Measurements from ENCODE around the gene PPP1R7. TPM values are rescaled to one million over a fixed set of nuclear protein-coding genes. Genes with fewer than 3 reads are reported as not detected.

The PPP1R7 gene
- total and polyA plus RNA-seq, 9 of the 15 experiments (the other 6 are each of a cell fraction or from before 2014, with no cell fraction given): 37.5 to 75.0 (median 50.5) TPM

DNA sequence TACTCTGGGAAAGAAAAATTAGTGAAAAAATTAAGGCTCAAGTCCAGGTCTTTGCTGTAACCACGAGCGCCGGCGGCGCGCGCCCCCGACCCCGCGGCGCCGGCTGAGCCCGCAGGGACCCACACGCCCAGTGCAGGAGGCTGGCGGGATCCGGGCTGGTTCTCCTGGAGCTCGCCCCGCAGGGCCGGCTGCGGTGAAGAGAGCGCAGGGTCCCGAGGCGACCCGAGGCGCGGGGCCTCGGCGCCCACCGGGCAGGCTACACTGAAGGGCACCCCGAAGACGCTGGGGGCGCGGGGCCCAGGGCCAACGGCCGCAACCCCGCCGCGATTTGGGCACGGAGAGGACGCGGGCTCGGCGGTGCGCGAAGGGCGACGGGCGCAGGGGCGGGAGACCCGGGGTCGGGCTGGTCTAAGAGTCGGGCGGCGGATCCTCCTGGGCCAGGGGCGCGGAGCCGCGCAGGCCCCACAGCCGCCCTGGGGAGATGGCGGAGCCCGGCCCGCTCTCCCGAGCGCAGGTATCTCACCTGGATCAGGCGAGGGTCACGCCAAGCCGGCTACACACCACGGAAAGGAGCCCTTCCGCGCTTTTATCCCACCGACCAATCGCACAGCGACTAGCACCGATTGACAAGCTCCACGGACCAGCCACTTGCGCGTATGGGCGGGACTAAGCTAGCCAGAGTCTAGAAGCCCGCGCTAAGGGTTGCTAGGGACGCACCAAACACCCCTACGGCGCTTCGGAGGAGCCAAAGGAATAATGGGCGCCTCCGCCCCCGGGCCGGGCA is 1.2 kb upstream of the PPP1R7 start, which contains the start of gene PASK:
Gene PASK, minus strand, starts transcription at position 582 of the 784 bp plus-strand sequence. CDS start 6,440 bp downstream, outside the sequence.
- no TSS peak for BruUV-seq (replicated peaks)
- peaks cover 25% of the 10 kb centered on the region for H3K79me2 ChIP-seq (ENCODE audit: control insufficient read depth, insufficient read depth, low read length)
- peak within 1 kb of the TSS; percentile 67 to 87 for H3K9ac ChIP-seq (ENCODE audit: insufficient read depth in 1 of 2, low read depth in 2 of 2, low read length in 2 of 2)
- peak; percentile 76 to 94 (median 84) for DNase-seq (ENCODE audit: extremely low read depth in 1 of 4, low spot score in 3 of 4)
- no peaks in the 10 kb centered on the region for H3K9me3 ChIP-seq (replicated peaks; ENCODE audit: control insufficient read depth, insufficient read depth, low read depth, low read length)
- H3K4me3 ChIP-seq: peak within 1 kb of the TSS; percentile 98
- H4K20me1 ChIP-seq (replicated peaks; ENCODE audit: control insufficient read depth, insufficient read depth, low read length): no peaks in the 10 kb centered on the region
- WGBS (ENCODE audit: insufficient coverage, low coverage, missing lambda C conversion rate): 1% methylated on average over 48 of the region's 88 CpGs
- H3K36me3 ChIP-seq (ENCODE audit: control insufficient read depth, insufficient read depth, low read length): peaks cover 10% of the 10 kb centered on the region; the same call in 2 of the 3 replicates
- peak; percentile 94 for ATAC-seq
- CTCF ChIA-PET (ENCODE audit: low intra/inter-chr PET ratio): no interaction called here
- in situ Hi-C loops (cut with MboI): no loop called here
- H2AFZ ChIP-seq (ENCODE audit: low read depth, low read length): peak within 1 kb of the TSS; percentile 93
- POLR2A ChIA-PET: interaction anchor here (0.6 to 1.3 kb wide), 4 partner anchors 11 to 552 kb away, joined by 3 to 4 read pairs (median 3); no protein-coding TSS in a partner anchor
- peak; percentile 93 for FAIRE-seq
- peak within 1 kb of the TSS; percentile 91 for H3K4me2 ChIP-seq (ENCODE audit: insufficient read depth, low read length)
- no peaks in the 10 kb centered on the region for H3K9me1 ChIP-seq (ENCODE audit: control insufficient read depth, insufficient read depth, low read length)
- intact Hi-C loops (cut with micrococcal nuclease): no loop called here
- peak within 1 kb of the TSS; percentile 58 for H3K27ac ChIP-seq (ENCODE audit: extremely low read depth, low read depth, low read length)
- no peaks in the 10 kb centered on the region for H3K27me3 ChIP-seq (ENCODE audit: control insufficient read depth in 2 of 2, insufficient read depth in 2 of 2, low read length in 2 of 2)
- H3K4me1 ChIP-seq (replicated peaks in 1 of 2; ENCODE audit: control insufficient read depth in 2 of 2, insufficient read depth in 2 of 2, low read length in 2 of 2): peaks cover 14 to 26% of the 10 kb centered on the region in 2 experiments; a peak in 4 of 5 replicates
- TF ChIP-seq CCAR2 (IDR thresholded peaks at IDR 0.05; ENCODE audit: low read depth, low read length) (no peak), HNRNPLL (IDR thresholded peaks at IDR 0.05; ENCODE audit: low read depth, low read length, poor library complexity, severe bottlenecking) (peak; percentile 34), YY1 (IDR thresholded peaks at IDR 0.05; ENCODE audit: borderline replicate concordance in 1 of 3, control insufficient read depth in 1 of 3, extremely low read depth in 1 of 3, insufficient read depth in 3 of 3, insufficient read length in 1 of 3, insufficient replicate concordance in 2 of 3, low read depth in 1 of 3, low read length in 2 of 3) (peak in 2 of 3 experiments; percentile 77 to 85), PHF8 (IDR thresholded peaks at IDR 0.05; ENCODE audit: borderline replicate concordance, low read length) (peak; percentile 51; the same call in 1 of the 2 replicates)
- TF ChIP-seq, protein P1, sequence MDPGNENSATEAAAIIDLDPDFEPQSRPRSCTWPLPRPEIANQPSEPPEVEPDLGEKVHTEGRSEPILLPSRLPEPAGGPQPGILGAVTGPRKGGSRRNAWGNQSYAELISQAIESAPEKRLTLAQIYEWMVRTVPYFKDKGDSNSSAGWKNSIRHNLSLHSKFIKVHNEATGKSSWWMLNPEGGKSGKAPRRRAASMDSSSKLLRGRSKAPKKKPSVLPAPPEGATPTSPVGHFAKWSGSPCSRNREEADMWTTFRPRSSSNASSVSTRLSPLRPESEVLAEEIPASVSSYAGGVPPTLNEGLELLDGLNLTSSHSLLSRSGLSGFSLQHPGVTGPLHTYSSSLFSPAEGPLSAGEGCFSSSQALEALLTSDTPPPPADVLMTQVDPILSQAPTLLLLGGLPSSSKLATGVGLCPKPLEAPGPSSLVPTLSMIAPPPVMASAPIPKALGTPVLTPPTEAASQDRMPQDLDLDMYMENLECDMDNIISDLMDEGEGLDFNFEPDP (CRISPR knock-in tag; IDR thresholded peaks at IDR 0.05): no peak
- TF ChIP-seq, protein P2, sequence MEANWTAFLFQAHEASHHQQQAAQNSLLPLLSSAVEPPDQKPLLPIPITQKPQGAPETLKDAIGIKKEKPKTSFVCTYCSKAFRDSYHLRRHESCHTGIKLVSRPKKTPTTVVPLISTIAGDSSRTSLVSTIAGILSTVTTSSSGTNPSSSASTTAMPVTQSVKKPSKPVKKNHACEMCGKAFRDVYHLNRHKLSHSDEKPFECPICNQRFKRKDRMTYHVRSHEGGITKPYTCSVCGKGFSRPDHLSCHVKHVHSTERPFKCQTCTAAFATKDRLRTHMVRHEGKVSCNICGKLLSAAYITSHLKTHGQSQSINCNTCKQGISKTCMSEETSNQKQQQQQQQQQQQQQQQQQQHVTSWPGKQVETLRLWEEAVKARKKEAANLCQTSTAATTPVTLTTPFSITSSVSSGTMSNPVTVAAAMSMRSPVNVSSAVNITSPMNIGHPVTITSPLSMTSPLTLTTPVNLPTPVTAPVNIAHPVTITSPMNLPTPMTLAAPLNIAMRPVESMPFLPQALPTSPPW (CRISPR knock-in tag; IDR thresholded peaks at IDR 0.05): no peak
- TF ChIP-seq, protein P3, sequence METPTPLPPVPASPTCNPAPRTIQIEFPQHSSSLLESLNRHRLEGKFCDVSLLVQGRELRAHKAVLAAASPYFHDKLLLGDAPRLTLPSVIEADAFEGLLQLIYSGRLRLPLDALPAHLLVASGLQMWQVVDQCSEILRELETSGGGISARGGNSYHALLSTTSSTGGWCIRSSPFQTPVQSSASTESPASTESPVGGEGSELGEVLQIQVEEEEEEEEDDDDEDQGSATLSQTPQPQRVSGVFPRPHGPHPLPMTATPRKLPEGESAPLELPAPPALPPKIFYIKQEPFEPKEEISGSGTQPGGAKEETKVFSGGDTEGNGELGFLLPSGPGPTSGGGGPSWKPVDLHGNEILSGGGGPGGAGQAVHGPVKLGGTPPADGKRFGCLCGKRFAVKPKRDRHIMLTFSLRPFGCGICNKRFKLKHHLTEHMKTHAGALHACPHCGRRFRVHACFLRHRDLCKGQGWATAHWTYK (CRISPR knock-in tag; IDR thresholded peaks at IDR 0.05): no peak
- TF ChIP-seq, protein P4, sequence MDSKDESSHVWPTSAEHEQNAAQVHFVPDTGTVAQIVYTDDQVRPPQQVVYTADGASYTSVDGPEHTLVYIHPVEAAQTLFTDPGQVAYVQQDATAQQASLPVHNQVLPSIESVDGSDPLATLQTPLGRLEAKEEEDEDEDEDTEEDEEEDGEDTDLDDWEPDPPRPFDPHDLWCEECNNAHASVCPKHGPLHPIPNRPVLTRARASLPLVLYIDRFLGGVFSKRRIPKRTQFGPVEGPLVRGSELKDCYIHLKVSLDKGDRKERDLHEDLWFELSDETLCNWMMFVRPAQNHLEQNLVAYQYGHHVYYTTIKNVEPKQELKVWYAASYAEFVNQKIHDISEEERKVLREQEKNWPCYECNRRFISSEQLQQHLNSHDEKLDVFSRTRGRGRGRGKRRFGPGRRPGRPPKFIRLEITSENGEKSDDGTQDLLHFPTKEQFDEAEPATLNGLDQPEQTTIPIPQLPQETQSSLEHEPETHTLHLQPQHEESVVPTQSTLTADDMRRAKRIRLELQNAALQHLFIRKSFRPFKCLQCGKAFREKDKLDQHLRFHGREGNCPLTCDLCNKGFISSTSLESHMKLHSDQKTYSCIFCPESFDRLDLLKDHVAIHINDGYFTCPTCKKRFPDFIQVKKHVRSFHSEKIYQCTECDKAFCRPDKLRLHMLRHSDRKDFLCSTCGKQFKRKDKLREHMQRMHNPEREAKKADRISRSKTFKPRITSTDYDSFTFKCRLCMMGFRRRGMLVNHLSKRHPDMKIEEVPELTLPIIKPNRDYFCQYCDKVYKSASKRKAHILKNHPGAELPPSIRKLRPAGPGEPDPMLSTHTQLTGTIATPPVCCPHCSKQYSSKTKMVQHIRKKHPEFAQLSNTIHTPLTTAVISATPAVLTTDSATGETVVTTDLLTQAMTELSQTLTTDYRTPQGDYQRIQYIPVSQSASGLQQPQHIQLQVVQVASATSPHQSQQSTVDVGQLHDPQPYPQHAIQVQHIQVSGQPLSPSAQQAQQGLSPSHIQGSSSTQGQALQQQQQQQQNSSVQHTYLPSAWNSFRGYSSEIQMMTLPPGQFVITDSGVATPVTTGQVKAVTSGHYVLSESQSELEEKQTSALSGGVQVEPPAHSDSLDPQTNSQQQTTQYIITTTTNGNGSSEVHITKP (IDR thresholded peaks at IDR 0.05; ENCODE audit: partially characterized antibody): peak; percentile 45

Measured in K562 (cell line).